ENCODE measurements around the gene LTBP3. TPM values are rescaled to one million over a fixed set of nuclear protein-coding genes. Genes with fewer than 3 reads are reported as not detected.
"Not testable (repeated sequence)": the region's sequence is repeated elsewhere in the genome, so short reads cannot be mapped to it uniquely, and the experiment has no call there.

LTBP3 gene
- total and polyA plus RNA-seq, 2 of the 13 experiments (the other 11 are each of a cell fraction or from before 2014, with no cell fraction given) = 12.2 to 68.1 TPM

DNA sequence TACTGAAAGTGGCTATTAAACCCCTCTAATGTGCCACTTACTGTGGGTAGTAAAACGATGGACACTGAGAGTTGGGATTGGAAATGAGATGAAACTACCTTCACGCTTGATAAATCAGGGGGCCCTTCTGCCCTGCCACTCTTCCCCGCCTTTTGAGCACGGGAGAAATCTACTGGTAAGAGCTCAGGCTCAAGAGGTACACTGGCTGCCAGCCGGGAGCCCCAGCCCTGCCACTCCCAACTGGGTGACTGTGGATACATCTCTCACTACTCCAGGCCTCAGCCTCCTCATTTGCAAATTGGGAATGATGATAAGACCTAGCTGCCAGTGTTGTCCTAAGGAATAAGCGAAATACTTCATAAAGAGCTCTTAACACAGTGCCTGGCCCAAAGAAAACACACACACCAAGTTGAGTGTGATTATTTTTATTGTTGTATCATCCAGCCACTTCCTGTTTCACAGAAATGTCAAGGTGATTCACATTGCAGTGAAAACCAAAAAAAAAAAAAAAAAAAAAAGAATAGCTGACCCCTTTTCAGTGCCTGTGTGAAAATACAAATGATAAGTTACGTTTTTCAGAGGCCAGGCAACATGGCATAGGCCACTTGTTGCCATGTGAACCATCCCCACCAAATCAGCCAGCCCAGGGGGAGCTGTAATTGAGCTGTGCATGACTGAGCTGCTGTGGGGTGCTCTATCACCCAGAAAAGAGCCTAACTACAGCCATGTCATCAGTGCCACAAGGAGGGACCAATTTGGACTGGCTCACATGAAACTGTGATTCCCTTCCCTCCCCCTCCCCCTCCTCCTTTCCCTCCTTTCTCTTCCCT is 7.7 kb upstream of the LTBP3 start:
- BruUV-seq (replicated peaks) = no TSS peak
- intact Hi-C loops (cut with micrococcal nuclease; ENCODE audit: unreplicated experiment) = no loop called here
- Histone ChIP-seq H3K36me3 (replicated peaks in 1 of 2; ENCODE audit: control insufficient read depth in 1 of 2, insufficient read depth in 2 of 2, low read length in 2 of 2) (no peaks in the 10 kb centered on the region), H4K20me1 (ENCODE audit: insufficient read depth, low read length) (no peaks in the 10 kb centered on the region; the same call in 1 of the 2 replicates), H3K79me2 (ENCODE audit: insufficient read depth, low read length) (peaks cover 11% of the 10 kb centered on the region), H3K4me3 (replicated peaks in 1 of 3; ENCODE audit: insufficient read depth in 1 of 3, low read depth in 2 of 3, low read length in 3 of 3) (no peak overlapping the region), H3K27me3 (ENCODE audit: control insufficient read depth in 1 of 2, insufficient read depth in 2 of 2, low read length in 2 of 2) (no peaks in the 10 kb centered on the region; a peak in 1 of 5 replicates), H3K9me3 (ENCODE audit: low read length) (no peaks in the 10 kb centered on the region), H3K4me1 (ENCODE audit: insufficient read depth, low read length) (peaks cover 42% of the 10 kb centered on the region), H3K9ac (ENCODE audit: insufficient read depth, low read depth, low read length) (no peak overlapping the region), H3K27ac (ENCODE audit: extremely low read length, insufficient read depth, low read length) (no peak overlapping the region), H3K4me2 (ENCODE audit: low read depth, low read length) (no peak overlapping the region), H2AFZ (ENCODE audit: low read length) (no peak overlapping the region)
- TF ChIP-seq GPN1 (CRISPR knock-in tag; IDR thresholded peaks at IDR 0.05; ENCODE audit: borderline replicate concordance) (no peak), ZNF597 (CRISPR knock-in tag; IDR thresholded peaks at IDR 0.05) (no peak), ZNF30 (CRISPR knock-in tag; IDR thresholded peaks at IDR 0.05) (no peak)
- in situ Hi-C loops (cut with HindIII; ENCODE audit: extremely low pct_ligation_motif_present, low pct_unique_long_range_greater_than_20kb) = no loop called here
- DNase-seq (ENCODE audit: low spot score) (no peak), ATAC-seq (no peak), FAIRE-seq (no peak)
- WGBS (ENCODE audit: low lambda C conversion rate) = 91% methylated on average over 7 of the region's 7 CpGs
- POLR2A ChIA-PET = interaction anchor here (0.6 kb wide), 1 partner anchor 17 kb away, joined by 3 read pairs; no protein-coding TSS in a partner anchor
- CTCF ChIA-PET (ENCODE audit: low intra/inter-chr PET ratio, low total read pairs) = no interaction called here

GRCh38 chr11:65564879-65565559 is 6.9 kb upstream of the LTBP3 start:
- H3K4me3 ChIP-seq (replicated peaks in 1 of 3; ENCODE audit: insufficient read depth in 1 of 3, low read depth in 2 of 3, low read length in 3 of 3); H3K4me2 ChIP-seq (ENCODE audit: low read depth, low read length); H3K9ac ChIP-seq (ENCODE audit: insufficient read depth, low read depth, low read length); H3K9me3 ChIP-seq (ENCODE audit: low read length); intact Hi-C loops (cut with micrococcal nuclease; ENCODE audit: unreplicated experiment); H3K36me3 ChIP-seq (replicated peaks in 1 of 2; ENCODE audit: control insufficient read depth in 1 of 2, insufficient read depth in 2 of 2, low read length in 2 of 2); DNase-seq (ENCODE audit: low spot score); H3K27ac ChIP-seq (ENCODE audit: extremely low read length, insufficient read depth, low read length); in situ Hi-C loops (cut with HindIII; ENCODE audit: extremely low pct_ligation_motif_present, low pct_unique_long_range_greater_than_20kb); H2AFZ ChIP-seq (ENCODE audit: low read length); H4K20me1 ChIP-seq (ENCODE audit: insufficient read depth, low read length); FAIRE-seq; CTCF ChIA-PET (ENCODE audit: low intra/inter-chr PET ratio, low total read pairs); BruUV-seq (replicated peaks); POLR2A ChIA-PET; ATAC-seq; H3K79me2 ChIP-seq (ENCODE audit: insufficient read depth, low read length); H3K27me3 ChIP-seq (ENCODE audit: control insufficient read depth in 1 of 2, insufficient read depth in 2 of 2, low read length in 2 of 2): not testable (repeated sequence)
- WGBS (ENCODE audit: low lambda C conversion rate) = 88% methylated on average over 12 of the region's 12 CpGs
- peaks cover 50% of the 10 kb centered on the region for H3K4me1 ChIP-seq (ENCODE audit: insufficient read depth, low read length)
